RWPE1 (cell line): ENCODE measurements around the gene NHLH1.

Experiments
- CTCF ChIA-PET: fragments of 350-600 bp; sonication (Branson Sonifier 250); formaldehyde crosslinking; extraction: SDS; loops from one replicate; lab custom pipeline; 2021; lab: Yijun Ruan, JAX
- POLR2A ChIA-PET: fragments of 400-600 bp; formaldehyde crosslinking; extraction: SDS; loops from one replicate; lab custom pipeline; 2020; ENCODE audit warnings: antibody characterized with exemption; ENCODE audit not compliant: low non-redundant PET; lab: Yijun Ruan, JAX
- DNase-seq: peaks from one replicate; pipeline ENCODE4 v3.0.0; 2012; ENCODE audit warnings: low spot score
- H3K27ac ChIP-seq: fragments of 450-650 bp; 2 replicates; pipeline ENCODE4 v1.5.1; 2017
- TF ChIP-seq, protein P1 (sequence below): fragments of 450-650 bp; conservative IDR thresholded peaks from 2 replicates; pipeline ENCODE4 v1.5.1; 2017; ENCODE audit warnings: low read depth, mild to moderate bottlenecking

The NHLH1 gene

GRCh38 chr1:160394673-160395072 lies 27.8 kb downstream of the NHLH1 start:
- CTCF ChIA-PET = interaction anchor here (0.5 to 0.6 kb wide), 2 partner anchors 36 to 104 kb away, joined by 3 read pairs; no protein-coding TSS in a partner anchor
- POLR2A ChIA-PET = no interaction called here
- no peak for DNase-seq
- TF ChIP-seq, protein P1, sequence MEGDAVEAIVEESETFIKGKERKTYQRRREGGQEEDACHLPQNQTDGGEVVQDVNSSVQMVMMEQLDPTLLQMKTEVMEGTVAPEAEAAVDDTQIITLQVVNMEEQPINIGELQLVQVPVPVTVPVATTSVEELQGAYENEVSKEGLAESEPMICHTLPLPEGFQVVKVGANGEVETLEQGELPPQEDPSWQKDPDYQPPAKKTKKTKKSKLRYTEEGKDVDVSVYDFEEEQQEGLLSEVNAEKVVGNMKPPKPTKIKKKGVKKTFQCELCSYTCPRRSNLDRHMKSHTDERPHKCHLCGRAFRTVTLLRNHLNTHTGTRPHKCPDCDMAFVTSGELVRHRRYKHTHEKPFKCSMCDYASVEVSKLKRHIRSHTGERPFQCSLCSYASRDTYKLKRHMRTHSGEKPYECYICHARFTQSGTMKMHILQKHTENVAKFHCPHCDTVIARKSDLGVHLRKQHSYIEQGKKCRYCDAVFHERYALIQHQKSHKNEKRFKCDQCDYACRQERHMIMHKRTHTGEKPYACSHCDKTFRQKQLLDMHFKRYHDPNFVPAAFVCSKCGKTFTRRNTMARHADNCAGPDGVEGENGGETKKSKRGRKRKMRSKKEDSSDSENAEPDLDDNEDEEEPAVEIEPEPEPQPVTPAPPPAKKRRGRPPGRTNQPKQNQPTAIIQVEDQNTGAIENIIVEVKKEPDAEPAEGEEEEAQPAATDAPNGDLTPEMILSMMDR = no peak
- no peak overlapping the region for H3K27ac ChIP-seq

- ChIA-PET POLR2A (no interaction called here), CTCF (no interaction called here)
- no peak overlapping the region for H3K27ac ChIP-seq
- TF ChIP-seq, protein P1 = no peak
- no peak for DNase-seq
Measured at GRCh38 chr1:160397651-160398050, 30.8 kb downstream of the NHLH1 start.

DNA sequence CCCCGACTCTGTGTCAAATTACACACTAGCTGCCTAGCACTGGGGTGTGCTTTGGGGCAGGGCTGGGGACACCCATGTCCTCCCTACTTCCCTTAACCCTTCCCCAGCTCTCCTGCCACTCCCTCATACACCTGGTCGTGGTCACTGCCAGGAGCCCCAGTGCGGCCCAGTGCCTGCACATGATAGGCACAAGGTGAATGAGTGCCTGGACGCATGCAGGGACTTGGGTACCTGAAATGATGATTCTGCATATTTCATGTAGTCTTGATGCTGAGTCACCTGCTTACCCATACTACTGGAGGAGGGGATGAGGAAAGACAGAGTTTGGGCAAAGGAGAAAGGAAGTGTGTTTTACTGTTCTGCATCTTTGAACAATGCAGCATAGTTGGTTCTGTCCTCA lies 32.0 kb downstream of the NHLH1 start:
- TF ChIP-seq, protein P1 = no peak
- peak; percentile 45 for DNase-seq
- CTCF ChIA-PET = interaction anchor here (1.0 kb wide), 1 partner anchor 18 kb away, joined by 3 read pairs; no protein-coding TSS in a partner anchor
- H3K27ac ChIP-seq = no peak overlapping the region
- POLR2A ChIA-PET = no interaction called here

- DNase-seq = no peak
- TF ChIP-seq, protein P1 = no peak
- ChIA-PET POLR2A (no interaction called here), CTCF (no interaction called here)
- peak overlapping the region; percentile 38; the same call in 1 of the 2 replicates for H3K27ac ChIP-seq
Measured at GRCh38 chr1:160399544-160400222, 32.8 kb downstream of the NHLH1 start.

GRCh38 chr1:160400223-160400645 lies 33.4 kb downstream of the NHLH1 start, which contains the start of gene VANGL2:
Gene VANGL2, plus strand, starts transcription at chr1:160400564. Its CDS starts 15,274 bp downstream, at chr1:160415838.
- TF ChIP-seq, protein P1 = no peak
- peak; percentile 80 for DNase-seq
- peak within 1 kb of the TSS; percentile 38 for H3K27ac ChIP-seq
- POLR2A ChIA-PET = interaction anchor here (1.0 kb wide), 1 partner anchor 13 kb away, joined by 3 read pairs; no protein-coding TSS in a partner anchor
- CTCF ChIA-PET = no interaction called here

DNA sequence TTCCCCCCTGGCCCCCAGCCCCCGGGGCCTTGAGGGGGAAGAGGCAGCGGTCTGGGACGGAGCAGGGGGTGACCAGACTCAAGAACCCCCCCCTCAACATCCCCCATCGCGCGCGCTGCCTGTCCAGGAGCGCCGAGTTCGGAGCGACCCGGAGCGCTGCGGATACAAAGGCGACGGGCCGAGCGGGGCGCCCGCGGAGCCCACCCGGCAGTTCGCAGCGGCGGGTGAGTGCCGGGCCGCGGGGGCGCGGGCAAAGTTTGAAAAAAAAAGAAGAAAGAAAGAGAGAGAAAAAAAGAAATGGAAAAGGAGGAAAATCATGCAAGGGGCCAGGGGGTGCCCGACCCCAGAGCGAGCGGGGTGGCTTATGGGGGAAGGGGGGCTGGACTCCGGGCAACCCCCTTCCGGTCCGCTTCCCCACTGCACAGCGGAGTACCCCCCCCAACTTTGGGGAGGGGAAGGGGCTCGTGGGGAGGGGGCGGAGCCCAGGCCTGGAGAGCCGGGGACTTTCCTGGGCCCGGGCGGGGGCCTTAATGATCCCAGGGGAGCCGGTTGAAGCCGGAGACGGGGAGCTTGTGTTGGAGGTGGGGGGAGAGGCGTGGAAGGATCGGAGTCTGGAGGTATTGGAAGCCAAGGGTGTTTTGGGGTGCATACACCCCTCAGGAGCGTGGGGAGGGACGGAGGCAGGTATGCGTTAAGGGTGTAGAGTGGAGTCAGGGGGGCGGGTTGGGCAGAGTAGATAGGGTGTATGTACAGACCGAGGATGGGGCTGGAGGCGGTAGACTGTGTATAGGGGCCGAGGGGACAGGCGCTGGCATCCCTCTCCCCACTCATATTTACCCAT lies 34.0 kb downstream of the NHLH1 start:
- TF ChIP-seq, protein P1 = no peak
- POLR2A ChIA-PET = interaction anchor here (1.0 kb wide), 1 partner anchor 13 kb away, joined by 3 read pairs; no protein-coding TSS in a partner anchor
- peak overlapping the region; percentile 38 for H3K27ac ChIP-seq
- CTCF ChIA-PET = no interaction called here
- DNase-seq = no peak
